Activated naive CD8-positive, alpha-beta T cell treated with anti-CD3 and anti-CD28 coated beads for 36 hours (primary cell): ENCODE results near the gene TTC16. TPM values are rescaled to one million over a fixed set of nuclear protein-coding genes. Genes with fewer than 3 reads are reported as not detected.

Source experiments
- DNase-seq: peaks from one replicate; pipeline ENCODE4 v3.0.0; 2021
- H3K27ac Mint-ChIP-seq: one replicate; pipeline ENCODE4 v1.8.0; 2022; ENCODE audit warnings: mild to moderate bottlenecking, moderate library complexity, mixed read lengths
- H3K27me3 Mint-ChIP-seq: one replicate; pipeline ENCODE4 v1.8.0; 2022; ENCODE audit warnings: mild to moderate bottlenecking, mixed read lengths
- H3K36me3 Mint-ChIP-seq: one replicate; pipeline ENCODE4 v1.8.0; 2021; ENCODE audit warnings: mild to moderate bottlenecking, mixed read lengths
- H3K4me1 Mint-ChIP-seq: one replicate; pipeline ENCODE4 v1.8.0; 2021; ENCODE audit warnings: mixed read lengths
- H3K4me3 Mint-ChIP-seq: one replicate; pipeline ENCODE4 v1.8.0; 2022; ENCODE audit warnings: mild to moderate bottlenecking, moderate library complexity, mixed read lengths
- H3K9me3 Mint-ChIP-seq: one replicate; pipeline ENCODE4 v1.8.0; 2022; ENCODE audit warnings: mixed read lengths
- total RNA-seq, 2 experiments: library from RNA; stranded (reverse); gene quantifications; one replicate each; pipeline ENCODE4 v1.2.3, GENCODE V29; 2021

Gene TTC16
- total RNA-seq, 2 experiments from 2014 or later = 1.3 to 1.4 TPM

DNA sequence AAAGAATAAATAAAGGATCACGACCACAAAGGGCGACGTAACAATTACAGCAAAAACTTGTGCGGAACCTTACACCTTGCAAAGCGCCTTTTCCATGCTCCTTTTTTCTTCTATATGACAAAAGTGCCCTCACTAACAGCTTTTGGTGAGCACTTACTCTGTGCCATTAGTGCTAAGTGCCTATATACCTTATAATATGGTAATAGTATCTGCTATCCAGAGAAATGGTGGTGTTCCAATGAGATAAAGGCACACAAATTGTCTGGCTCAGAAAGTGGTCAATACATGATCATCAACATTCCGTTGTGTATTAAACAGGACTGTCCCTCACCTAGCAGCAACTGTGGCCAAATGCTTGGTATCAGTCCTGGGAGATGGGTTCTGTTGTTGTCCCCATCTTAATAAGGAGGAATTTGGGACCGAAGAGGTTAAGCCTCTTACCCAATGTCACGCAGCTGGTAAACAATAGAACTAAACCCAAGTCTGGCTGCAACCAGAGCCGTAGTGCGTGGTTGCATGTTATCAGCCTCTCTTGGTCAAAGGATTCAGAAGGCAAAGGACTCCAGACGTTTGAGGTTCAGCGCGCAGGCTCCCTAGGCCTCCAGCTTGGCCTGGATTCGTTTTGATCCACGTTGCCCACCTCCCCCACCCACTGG, 19.8 kb downstream of the TTC16 start:
- Mint-ChIP-seq H3K36me3 (peaks cover 2% of the 10 kb centered on the region), H3K4me3 (peak overlapping the region; percentile 79), H3K27me3 (no peaks in the 10 kb centered on the region), H3K4me1 (peaks cover 11% of the 10 kb centered on the region), H3K27ac (peak overlapping the region; percentile 84), H3K9me3 (no peaks in the 10 kb centered on the region)
- DNase-seq = no peak

DNA sequence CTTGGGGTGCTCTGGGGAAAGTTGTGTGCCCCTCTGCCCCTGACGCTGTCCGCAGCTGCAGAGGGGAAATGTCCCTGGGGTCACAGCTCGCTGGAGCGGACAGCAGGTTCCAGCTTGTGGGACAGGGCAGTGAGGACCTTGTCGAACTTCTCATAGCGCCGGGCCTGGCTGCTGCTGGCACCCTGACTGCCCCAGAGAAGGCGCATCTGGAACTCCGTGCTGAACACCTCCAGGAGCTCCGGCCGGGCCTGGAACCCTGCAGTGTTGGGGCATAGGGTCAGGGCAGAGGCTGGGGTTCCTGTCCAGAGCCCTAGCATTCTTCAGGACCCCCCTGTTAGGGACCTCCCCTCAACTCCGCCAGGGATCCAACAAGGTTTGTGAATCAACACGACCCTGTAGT, 22.8 kb downstream of the TTC16 start:
- Mint-ChIP-seq H3K36me3 (peaks cover 5% of the 10 kb centered on the region), H3K4me1 (peaks cover 8% of the 10 kb centered on the region), H3K27me3 (no peaks in the 10 kb centered on the region), H3K27ac (no peak overlapping the region), H3K4me3 (no peak overlapping the region), H3K9me3 (no peaks in the 10 kb centered on the region)
- no peak for DNase-seq

DNA sequence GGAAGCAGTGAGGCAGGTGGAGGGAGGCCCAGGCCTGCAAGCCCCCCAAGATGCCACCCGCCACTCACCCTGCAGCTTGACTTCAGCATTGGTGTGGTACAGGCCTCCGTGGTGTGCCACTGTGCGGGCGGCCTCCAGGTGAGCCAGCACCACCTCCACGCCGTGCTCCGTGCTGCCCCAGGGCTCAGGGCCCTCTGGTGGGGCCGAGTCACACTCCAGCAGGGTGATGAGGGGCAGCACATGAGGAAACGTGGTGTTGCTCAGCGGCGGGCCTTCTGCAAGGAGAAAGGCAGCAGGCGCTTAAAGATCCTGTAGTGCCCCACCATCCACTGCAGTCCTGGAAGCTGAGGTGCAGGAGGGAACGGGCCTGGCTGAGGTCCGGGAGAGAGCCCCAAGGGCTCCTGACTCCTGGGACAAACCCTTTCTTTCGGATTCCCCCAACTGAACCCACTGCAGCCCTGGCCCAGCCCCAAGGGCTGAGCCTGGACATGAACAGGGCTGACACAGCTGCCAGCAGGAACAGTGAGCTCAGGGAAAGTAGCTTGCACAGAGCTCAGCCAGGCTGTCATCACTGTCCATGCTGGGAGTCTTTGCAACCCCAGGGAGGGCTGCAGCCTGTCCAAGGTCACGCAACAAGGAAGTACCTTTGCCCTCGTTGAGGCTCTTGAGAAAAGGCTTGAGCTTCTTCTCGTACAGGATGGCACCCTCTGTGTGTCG, 23.9 kb downstream of the TTC16 start:
- H3K27ac Mint-ChIP-seq = no peak overlapping the region
- no peaks in the 10 kb centered on the region for H3K27me3 Mint-ChIP-seq
- peaks cover 5% of the 10 kb centered on the region for H3K36me3 Mint-ChIP-seq
- H3K4me1 Mint-ChIP-seq = peaks cover 2% of the 10 kb centered on the region
- H3K9me3 Mint-ChIP-seq = no peaks in the 10 kb centered on the region
- no peak overlapping the region for H3K4me3 Mint-ChIP-seq
- DNase-seq = no peak

- H3K4me1 Mint-ChIP-seq = peaks cover 2% of the 10 kb centered on the region
- H3K27ac Mint-ChIP-seq = no peak overlapping the region
- DNase-seq = no peak
- H3K4me3 Mint-ChIP-seq = no peak overlapping the region
- H3K36me3 Mint-ChIP-seq = peaks cover 5% of the 10 kb centered on the region
- no peaks in the 10 kb centered on the region for H3K27me3 Mint-ChIP-seq
- no peaks in the 10 kb centered on the region for H3K9me3 Mint-ChIP-seq
These were observed 26.1 kb downstream of the TTC16 start for GRCh38 chr9:127741831-127742434.

- DNase-seq = no peak
- Mint-ChIP-seq H3K27ac (peak overlapping the region; percentile 8), H3K4me1 (peaks cover 8% of the 10 kb centered on the region), H3K9me3 (no peaks in the 10 kb centered on the region), H3K36me3 (peaks cover 5% of the 10 kb centered on the region), H3K4me3 (no peak overlapping the region), H3K27me3 (no peaks in the 10 kb centered on the region)
These were observed 26.7 kb downstream of the TTC16 start for GRCh38 chr9:127742435-127743088.

DNA sequence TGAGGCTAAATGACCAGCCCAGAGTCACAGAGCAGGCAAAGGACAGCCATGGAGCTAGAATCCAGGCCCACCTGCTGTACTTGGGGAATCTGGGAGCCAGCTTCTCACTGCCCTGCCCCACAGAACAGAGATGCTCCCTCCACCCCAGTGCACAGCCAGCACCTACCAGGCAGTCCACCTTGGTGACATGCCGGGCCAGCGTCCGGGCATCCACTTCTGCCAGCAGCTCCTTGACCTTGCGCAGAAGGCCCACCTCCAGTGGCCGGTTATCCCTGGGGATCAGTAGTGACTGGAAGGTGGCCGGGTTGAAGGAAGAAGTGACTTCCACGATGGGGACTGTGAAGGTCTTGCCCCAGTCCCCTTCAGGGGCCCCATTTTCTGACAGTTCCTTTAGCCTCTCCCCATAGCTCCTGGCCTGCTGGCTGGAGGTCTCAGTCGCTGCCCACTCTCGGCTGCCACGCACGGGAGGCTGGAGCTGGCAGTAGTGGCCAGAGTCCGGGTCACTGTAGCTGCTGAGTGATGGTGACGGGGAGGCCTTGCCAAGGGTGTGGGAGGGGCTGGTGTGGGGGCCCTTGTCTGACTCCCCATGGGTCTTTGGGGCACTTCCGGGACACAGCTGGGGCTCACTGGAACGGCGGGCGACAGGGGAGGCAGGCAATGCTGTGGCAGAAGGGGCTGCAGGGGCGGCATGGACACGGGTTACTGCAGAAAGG, 28.7 kb downstream of the TTC16 start:
- Mint-ChIP-seq H3K4me3 (no peak overlapping the region), H3K4me1 (peaks cover 13% of the 10 kb centered on the region), H3K27ac (no peak overlapping the region), H3K36me3 (peaks cover 3% of the 10 kb centered on the region), H3K9me3 (no peaks in the 10 kb centered on the region), H3K27me3 (no peaks in the 10 kb centered on the region)
- no peak for DNase-seq

DNA sequence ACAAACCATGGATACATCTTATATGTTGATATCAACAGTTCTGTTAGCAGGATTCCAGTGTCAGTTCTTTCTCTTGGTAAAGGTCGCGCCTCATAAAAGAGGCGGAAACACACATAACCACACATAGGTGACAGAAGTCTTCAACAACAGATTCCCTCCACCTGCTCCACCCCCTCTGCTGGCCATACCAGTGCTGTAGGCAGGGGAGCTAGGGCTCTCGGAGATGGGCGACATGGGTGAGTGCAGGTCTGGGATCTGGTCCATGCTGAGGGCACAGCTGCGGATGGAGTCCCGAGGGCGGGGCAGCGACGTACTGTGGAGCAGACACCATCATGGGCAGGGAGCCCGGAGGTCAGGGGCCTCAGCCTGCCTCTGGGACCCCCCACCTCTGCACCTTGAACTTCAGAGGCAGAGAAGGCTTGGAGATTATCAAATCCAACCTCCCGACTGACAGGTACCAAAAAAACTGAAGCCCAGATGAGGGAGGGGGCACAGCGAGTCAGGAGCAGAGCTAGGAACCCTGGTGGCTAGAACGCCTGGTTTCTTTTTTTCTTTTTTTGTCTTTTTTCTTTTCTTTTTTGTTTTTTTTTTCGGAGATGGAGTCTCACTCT, 31.2 kb downstream of the TTC16 start:
- H3K4me1 Mint-ChIP-seq = peaks cover 13% of the 10 kb centered on the region
- peak overlapping the region; percentile 42 for H3K27ac Mint-ChIP-seq
- peak; percentile 30 for DNase-seq
- no peaks in the 10 kb centered on the region for H3K9me3 Mint-ChIP-seq
- peak overlapping the region; percentile 26 for H3K4me3 Mint-ChIP-seq
- no peaks in the 10 kb centered on the region for H3K27me3 Mint-ChIP-seq
- peaks cover 9% of the 10 kb centered on the region for H3K36me3 Mint-ChIP-seq

GRCh38 chr9:127749090-127749787, 33.4 kb downstream of the TTC16 start:
- Mint-ChIP-seq H3K27me3 (no peaks in the 10 kb centered on the region), H3K9me3 (no peaks in the 10 kb centered on the region), H3K27ac (no peak overlapping the region), H3K36me3 (peaks cover 6% of the 10 kb centered on the region), H3K4me1 (peaks cover 13% of the 10 kb centered on the region), H3K4me3 (no peak overlapping the region)
- DNase-seq = no peak

GRCh38 chr9:127751269-127752054, 35.6 kb downstream of the TTC16 start:
- H3K9me3 Mint-ChIP-seq = no peaks in the 10 kb centered on the region
- peaks cover 6% of the 10 kb centered on the region for H3K36me3 Mint-ChIP-seq
- H3K27me3 Mint-ChIP-seq = no peaks in the 10 kb centered on the region
- no peak for DNase-seq
- H3K4me1 Mint-ChIP-seq = peaks cover 13% of the 10 kb centered on the region
- H3K27ac Mint-ChIP-seq = no peak overlapping the region
- no peak overlapping the region for H3K4me3 Mint-ChIP-seq

DNA sequence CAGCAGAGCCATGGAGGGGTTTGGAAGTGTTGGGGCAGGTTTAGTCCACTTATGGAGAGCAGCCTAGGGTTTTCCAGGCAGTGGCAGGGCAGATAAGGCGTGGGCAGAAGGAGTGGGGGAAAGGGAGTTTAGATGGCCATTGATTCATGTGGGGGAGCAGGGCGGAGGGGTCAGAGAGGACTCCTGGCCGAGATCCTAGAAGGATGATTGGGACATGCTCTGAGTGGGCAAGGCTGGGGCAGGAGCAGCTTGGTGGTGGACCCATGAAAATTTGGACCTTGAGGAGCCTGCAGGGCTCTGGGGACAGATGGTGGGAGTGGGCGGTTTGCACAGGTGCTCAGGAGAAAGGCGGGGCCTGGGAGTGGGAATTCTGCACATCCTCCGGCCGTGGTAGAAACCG, 37.3 kb downstream of the TTC16 start:
- peaks cover 6% of the 10 kb centered on the region for H3K36me3 Mint-ChIP-seq
- DNase-seq = no peak
- no peak overlapping the region for H3K27ac Mint-ChIP-seq
- H3K27me3 Mint-ChIP-seq = no peaks in the 10 kb centered on the region
- peaks cover 1% of the 10 kb centered on the region for H3K4me1 Mint-ChIP-seq
- H3K4me3 Mint-ChIP-seq = no peak overlapping the region
- no peaks in the 10 kb centered on the region for H3K9me3 Mint-ChIP-seq

- no peak for DNase-seq
- H3K27me3 Mint-ChIP-seq = no peaks in the 10 kb centered on the region
- H3K9me3 Mint-ChIP-seq = no peaks in the 10 kb centered on the region
- H3K4me1 Mint-ChIP-seq = no peaks in the 10 kb centered on the region
- H3K4me3 Mint-ChIP-seq = no peak overlapping the region
- no peak overlapping the region for H3K27ac Mint-ChIP-seq
- peaks cover 6% of the 10 kb centered on the region for H3K36me3 Mint-ChIP-seq
These were observed 37.7 kb downstream of the TTC16 start for GRCh38 chr9:127753622-127754021.

DNA sequence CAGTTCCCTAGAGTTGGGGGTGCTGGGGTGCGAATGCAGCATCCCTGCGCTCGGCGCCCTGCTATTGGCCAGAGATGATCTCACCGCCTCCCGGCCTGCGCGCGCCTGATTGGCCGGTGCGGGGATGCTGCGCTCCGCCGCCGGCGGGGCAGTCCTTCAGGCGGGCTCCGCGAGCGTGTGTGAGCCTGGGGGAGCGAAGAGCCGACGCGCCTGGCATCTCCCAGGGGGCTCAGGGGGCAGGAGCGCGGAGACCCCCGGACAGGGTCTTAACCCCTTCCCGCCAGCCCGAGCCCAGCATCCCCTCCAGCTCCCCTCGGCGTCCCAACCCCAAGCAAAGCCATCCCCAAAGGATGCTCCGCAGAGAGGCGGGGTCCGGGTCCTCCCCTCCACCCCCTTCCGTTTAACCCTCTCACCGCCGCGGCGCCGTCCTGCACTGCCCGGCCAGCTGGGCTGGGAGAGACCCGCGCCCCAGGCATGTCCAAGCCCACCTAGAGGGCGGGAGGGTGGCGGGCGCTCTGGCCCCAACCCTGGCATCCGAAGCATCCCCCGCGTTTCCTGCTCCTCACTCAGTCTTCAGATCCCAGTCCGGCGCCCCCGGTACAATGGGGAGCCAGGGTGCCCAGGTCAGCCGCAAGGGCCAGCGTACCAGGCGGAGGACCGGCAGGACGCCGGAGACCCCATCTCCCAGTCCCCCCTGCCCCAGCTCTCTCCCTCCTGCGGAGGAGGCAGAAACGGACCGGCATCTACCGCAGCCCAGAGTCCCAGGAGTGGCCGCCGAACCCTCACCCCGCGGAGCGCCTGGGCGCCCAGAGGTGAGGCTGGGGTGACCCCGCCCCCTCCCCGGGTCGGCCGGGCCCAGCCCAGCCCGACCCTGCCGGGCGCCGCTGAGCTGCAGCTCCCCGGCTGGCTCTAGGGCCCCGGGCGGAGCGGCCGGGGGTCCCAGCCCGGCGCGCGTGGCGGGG, 38.5 kb downstream of the TTC16 start:
- no peak overlapping the region for H3K27ac Mint-ChIP-seq
- peaks cover 8% of the 10 kb centered on the region for H3K36me3 Mint-ChIP-seq
- DNase-seq = no peak
- no peak overlapping the region for H3K4me3 Mint-ChIP-seq
- no peaks in the 10 kb centered on the region for H3K27me3 Mint-ChIP-seq
- no peaks in the 10 kb centered on the region for H3K4me1 Mint-ChIP-seq
- H3K9me3 Mint-ChIP-seq = no peaks in the 10 kb centered on the region
